GM20000 (cell line): ENCODE measurements around the gene ITPR3.
A peak's percentile ranks its signal among the peaks of the same experiment; 100 is the strongest.

Experiments
- DNase-seq: peaks from one replicate; pipeline ENCODE4 v3.0.0; 2012; ENCODE audit warnings: low spot score
- CTCF ChIP-seq: IDR thresholded peaks from 2 replicates; pipeline ENCODE4 v1.5.1; 2012; ENCODE audit warnings: mild to moderate bottlenecking, control low read depth; ENCODE audit errors: extremely low read depth, missing control alignments

The ITPR3 gene

GRCh38 chr6:33688451-33689147 is 67.5 kb downstream of the ITPR3 start:
- DNase-seq: no peak
- no peak for TF ChIP-seq CTCF

GRCh38 chr6:33689148-33689494 is 68.0 kb downstream of the ITPR3 start:
- no peak for DNase-seq
- no peak for TF ChIP-seq CTCF

GRCh38 chr6:33689879-33690278 is 68.8 kb downstream of the ITPR3 start:
- no peak for DNase-seq
- TF ChIP-seq CTCF: no peak

- TF ChIP-seq CTCF: no peak
- no peak for DNase-seq
Measured at GRCh38 chr6:33690766-33691165, 69.6 kb downstream of the ITPR3 start.

- DNase-seq: no peak
- TF ChIP-seq CTCF: no peak
Measured at GRCh38 chr6:33691456-33692077, 70.4 kb downstream of the ITPR3 start.

GRCh38 chr6:33692078-33692759 is 71.1 kb downstream of the ITPR3 start:
- no peak for TF ChIP-seq CTCF
- no peak for DNase-seq

GRCh38 chr6:33692760-33693158 is 71.6 kb downstream of the ITPR3 start:
- DNase-seq: peak; percentile 56
- no peak for TF ChIP-seq CTCF
